HFF-Myc (cell line): ENCODE results near the gene CCDC167.
A peak's percentile ranks its signal among the peaks of the same experiment; 100 is the strongest.

Experiments
- DNase-seq: peaks from one replicate; pipeline ENCODE4 v3.0.0-alpha.2; 2011; ENCODE audit warnings: low read depth; ENCODE audit errors: extremely low read depth
- H3K4me3 ChIP-seq: replicated peaks from 2 replicates; pipeline ENCODE4 v1.5.1; 2011; ENCODE audit warnings: low read depth, mild to moderate bottlenecking, control low read depth, low read length
- TF ChIP-seq, protein P1 (sequence below): IDR thresholded peaks from 2 replicates; pipeline ENCODE4 v1.5.1; 2012; ENCODE audit warnings: mild to moderate bottlenecking, low read depth, low read length, control low read depth; ENCODE audit errors: missing control alignments

Gene CCDC167

DNA sequence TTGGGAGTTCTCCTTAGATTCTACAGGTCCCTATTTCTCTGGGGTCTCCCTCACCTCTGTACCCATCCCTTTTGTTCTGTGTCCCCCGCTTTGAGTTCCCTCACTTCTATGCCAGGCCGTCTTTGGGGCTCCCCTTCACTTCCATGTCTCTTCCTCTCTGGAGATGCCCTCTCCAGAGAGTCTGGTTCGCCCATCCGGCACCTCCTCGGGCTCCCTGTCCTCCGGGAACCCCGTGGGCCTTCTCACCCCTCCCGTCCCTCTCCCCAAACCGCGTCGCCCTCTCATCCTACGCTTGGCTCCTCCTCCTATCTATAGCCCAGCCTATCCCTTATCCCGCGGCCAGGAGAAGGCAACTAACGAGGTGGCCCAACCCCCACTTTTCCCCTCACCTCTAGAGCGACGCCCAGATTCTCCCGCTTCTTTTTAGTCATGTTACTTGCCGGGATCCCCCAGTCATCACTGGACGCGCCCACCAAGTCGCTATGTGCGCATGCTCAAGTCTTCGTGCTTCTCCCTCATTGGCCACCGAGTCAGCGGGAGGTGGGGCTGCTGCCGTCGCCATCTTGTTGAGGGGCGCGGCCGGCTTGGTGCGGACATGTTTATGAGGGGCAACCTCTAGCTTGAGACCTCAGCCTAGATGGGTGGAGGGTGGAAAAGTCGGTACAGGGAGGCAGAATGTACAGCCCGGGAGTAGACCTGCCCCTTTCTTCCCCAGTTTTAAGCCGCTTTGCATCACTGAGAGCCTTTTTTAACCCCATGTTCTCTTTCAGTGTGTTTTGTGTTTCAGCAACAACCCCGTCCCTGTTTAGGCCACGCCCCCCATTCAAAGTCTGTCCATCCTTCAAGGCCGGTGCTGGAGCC is at the start of gene CCDC167:
TSS of gene CCDC167 (minus strand) at position 461 of the 861 bp plus-strand sequence. CDS start at position 431, 30 bp downstream.
- peak; percentile 97 for DNase-seq
- peak within 1 kb of the TSS; percentile 63 for H3K4me3 ChIP-seq
- TF ChIP-seq, protein P1, sequence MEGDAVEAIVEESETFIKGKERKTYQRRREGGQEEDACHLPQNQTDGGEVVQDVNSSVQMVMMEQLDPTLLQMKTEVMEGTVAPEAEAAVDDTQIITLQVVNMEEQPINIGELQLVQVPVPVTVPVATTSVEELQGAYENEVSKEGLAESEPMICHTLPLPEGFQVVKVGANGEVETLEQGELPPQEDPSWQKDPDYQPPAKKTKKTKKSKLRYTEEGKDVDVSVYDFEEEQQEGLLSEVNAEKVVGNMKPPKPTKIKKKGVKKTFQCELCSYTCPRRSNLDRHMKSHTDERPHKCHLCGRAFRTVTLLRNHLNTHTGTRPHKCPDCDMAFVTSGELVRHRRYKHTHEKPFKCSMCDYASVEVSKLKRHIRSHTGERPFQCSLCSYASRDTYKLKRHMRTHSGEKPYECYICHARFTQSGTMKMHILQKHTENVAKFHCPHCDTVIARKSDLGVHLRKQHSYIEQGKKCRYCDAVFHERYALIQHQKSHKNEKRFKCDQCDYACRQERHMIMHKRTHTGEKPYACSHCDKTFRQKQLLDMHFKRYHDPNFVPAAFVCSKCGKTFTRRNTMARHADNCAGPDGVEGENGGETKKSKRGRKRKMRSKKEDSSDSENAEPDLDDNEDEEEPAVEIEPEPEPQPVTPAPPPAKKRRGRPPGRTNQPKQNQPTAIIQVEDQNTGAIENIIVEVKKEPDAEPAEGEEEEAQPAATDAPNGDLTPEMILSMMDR = no peak

DNA sequence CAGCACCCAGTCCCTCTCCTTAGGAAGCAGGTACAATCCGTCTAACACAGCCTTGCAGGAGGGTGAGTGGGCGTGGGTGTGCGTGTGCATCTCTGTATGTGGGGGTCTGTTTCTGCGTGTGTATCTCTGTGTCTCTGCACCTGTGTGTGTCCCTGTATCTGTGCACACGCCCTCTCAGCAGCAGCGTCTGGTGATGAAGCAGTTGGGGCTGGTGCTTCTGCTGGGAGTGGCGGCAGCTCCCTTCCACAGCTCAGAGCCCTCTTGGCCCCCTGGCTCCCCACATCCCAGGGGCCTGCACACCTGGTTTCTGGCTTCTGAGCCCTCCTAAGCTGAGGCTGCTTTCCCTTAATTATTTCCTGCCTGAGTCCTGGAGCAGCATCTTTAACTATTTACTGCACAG is 49.5 kb upstream of the CCDC167 start:
- H3K4me3 ChIP-seq = no peak overlapping the region
- no peak for DNase-seq
- TF ChIP-seq, protein P1 = no peak

- TF ChIP-seq, protein P1 = no peak
- no peak for DNase-seq
- no peak overlapping the region for H3K4me3 ChIP-seq
These were observed 48.5 kb upstream of the CCDC167 start for GRCh38 chr6:37548067-37548674.

DNA sequence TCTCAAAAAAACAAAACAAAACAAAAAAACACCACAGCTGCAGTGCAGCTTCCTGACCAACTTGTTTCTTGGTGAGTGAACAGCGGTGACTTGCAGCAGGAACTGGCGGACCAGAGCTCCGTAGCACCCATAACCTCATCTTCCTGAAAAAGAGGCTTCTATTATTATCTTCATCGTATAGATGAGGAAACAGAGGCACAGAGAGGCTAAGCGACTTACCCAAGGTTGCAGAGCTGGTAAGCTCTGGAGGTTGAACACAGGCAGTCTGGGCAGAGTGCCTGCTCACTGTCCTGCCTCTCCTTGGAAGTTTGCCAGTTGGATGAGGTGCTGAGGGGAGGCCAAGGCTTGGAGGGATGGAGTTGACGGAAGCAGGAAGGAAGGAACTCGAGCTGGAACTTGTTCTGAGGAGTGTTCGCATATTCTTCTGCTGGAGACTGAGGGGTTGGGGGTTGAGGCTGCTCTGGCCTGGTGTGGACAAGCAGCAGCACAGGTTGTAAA is 47.9 kb upstream of the CCDC167 start:
- TF ChIP-seq, protein P1 = no peak
- no peak overlapping the region for H3K4me3 ChIP-seq
- DNase-seq = peak; percentile 33

GRCh38 chr6:37546141-37546871 is 46.6 kb upstream of the CCDC167 start:
- TF ChIP-seq, protein P1 = no peak
- H3K4me3 ChIP-seq = no peak overlapping the region
- DNase-seq = no peak

GRCh38 chr6:37544530-37544929 is 44.8 kb upstream of the CCDC167 start:
- H3K4me3 ChIP-seq = no peak overlapping the region
- no peak for DNase-seq
- TF ChIP-seq, protein P1 = no peak
